Keratinocyte (primary cell): Measurements from ENCODE around the gene CAPRIN2.

Source experiments
- CTCF ChIP-seq, 3 experiments: IDR thresholded peaks in 1 of 3; conservative IDR thresholded peaks in 1 of 3; optimal IDR thresholded peaks in 1 of 3; 2 replicates in 2 of 3; 3 replicates in 1 of 3; pipeline versions ENCODE3 to v1.5.1; 2011; ENCODE audit warnings: low read length in 3 of 3, mild to moderate bottlenecking in 3 of 3, moderate library complexity in 2 of 3, control low read depth in 1 of 3, inconsistent platforms in 1 of 3; ENCODE audit not compliant: insufficient read depth in 2 of 3; ENCODE audit errors: extremely low read depth in 1 of 3
- EZH2 ChIP-seq: IDR thresholded peaks from one replicate; pipeline ENCODE4 v1.6.1; 2012; ENCODE audit warnings: inconsistent platforms, mild to moderate bottlenecking, low read length, moderate library complexity

- no peak for TF ChIP-seq CTCF (optimal IDR thresholded peaks at IDR 0.05 in 1 of 3, IDR thresholded peaks at IDR 0.05 in 1 of 3, conservative IDR thresholded peaks at IDR 0.05 in 1 of 3; ENCODE audit: extremely low read depth in 1 of 3, insufficient read depth in 2 of 3, low read length in 3 of 3)
- no peak for TF ChIP-seq EZH2
These were observed 39.3 kb upstream of the CAPRIN2 start for GRCh38 chr12:30794020-30794419.
